Neural progenitor cell (in vitro differentiated cells): ENCODE results near the gene ABL1. TPM values are rescaled to one million over a fixed set of nuclear protein-coding genes. Genes with fewer than 3 reads are reported as not detected.
A peak's percentile ranks its signal among the peaks of the same experiment; 100 is the strongest.

Experiments used
- DNase-seq: peaks from one replicate; pipeline ENCODE4 v3.0.0-alpha.2; 2016; ENCODE audit warnings: low spot score
- H2AFZ ChIP-seq: fragments of 200-600 bp; sonication (generic); replicated peaks from 2 replicates; pipeline ENCODE4 v1.6.1; 2016; ENCODE audit warnings: antibody characterized with exemption
- H3F3A ChIP-seq: fragments of 200-600 bp; sonication (generic); 2 replicates; pipeline ENCODE4 v1.6.1; 2016; ENCODE audit warnings: antibody characterized with exemption, low read depth
- H3K27ac ChIP-seq: fragments of 200-600 bp; sonication (generic); 2 replicates; pipeline ENCODE4 v1.5.1; 2016; ENCODE audit warnings: mild to moderate bottlenecking
- H3K27me3 ChIP-seq: fragments of 200-600 bp; sonication (generic); 2 replicates; pipeline ENCODE4 v1.6.1; 2016; ENCODE audit warnings: mild to moderate bottlenecking, moderate library complexity
- H3K36me3 ChIP-seq: fragments of 200-600 bp; sonication (generic); 2 replicates; pipeline ENCODE4 v1.5.1; 2016
- H3K4me1 ChIP-seq: fragments of 200-600 bp; sonication (generic); 2 replicates; pipeline ENCODE4 v1.6.1; 2016; ENCODE audit warnings: mixed run types
- H3K4me2 ChIP-seq: fragments of 200-600 bp; sonication (generic); 2 replicates; pipeline ENCODE4 v1.6.1; 2016
- H3K4me3 ChIP-seq: fragments of 200-600 bp; sonication (generic); 2 replicates; pipeline ENCODE4 v1.5.1; 2016
- H3K79me2 ChIP-seq: fragments of 200-600 bp; sonication (generic); 2 replicates; pipeline ENCODE4 v1.6.1; 2016; ENCODE audit warnings: low read depth
- H3K9ac ChIP-seq: fragments of 200-600 bp; sonication (generic); 2 replicates; pipeline ENCODE4 v1.6.1; 2016
- H3K9me3 ChIP-seq: fragments of 200-600 bp; sonication (generic); 2 replicates; pipeline ENCODE4 v1.5.1; 2016; ENCODE audit warnings: low read depth
- H4K20me1 ChIP-seq: fragments of 200-600 bp; sonication (generic); 2 replicates; pipeline ENCODE4 v1.6.1; 2016; ENCODE audit warnings: low read depth
- H3K27ac Mint-ChIP-seq: 3 replicates; pipeline ENCODE4 v1.8.0; 2021; ENCODE audit warnings: mixed read lengths
- H3K27me3 Mint-ChIP-seq: 2 replicates; pipeline ENCODE4 v1.8.0; 2022; ENCODE audit warnings: low read depth, mild to moderate bottlenecking, inconsistent platforms, moderate library complexity, mixed read lengths; ENCODE audit not compliant: insufficient read depth
- H3K36me3 Mint-ChIP-seq: 3 replicates; pipeline ENCODE4 v1.8.0; 2021; ENCODE audit warnings: mixed read lengths
- H3K4me1 Mint-ChIP-seq: 3 replicates; pipeline ENCODE4 v1.8.0; 2021; ENCODE audit warnings: mixed read lengths
- H3K4me3 Mint-ChIP-seq: 3 replicates; pipeline ENCODE4 v1.8.0; 2021; ENCODE audit warnings: mild to moderate bottlenecking, moderate library complexity, mixed read lengths
- H3K9me3 Mint-ChIP-seq: 3 replicates; pipeline ENCODE4 v1.8.0; 2020; ENCODE audit warnings: mixed read lengths
- EZH2 ChIP-seq: fragments of 200-600 bp; sonication (generic); IDR thresholded peaks from 2 replicates; pipeline ENCODE4 v1.6.1; 2017; ENCODE audit warnings: antibody characterized with exemption, mild to moderate bottlenecking, moderate library complexity
- EZH2phosphoT487 ChIP-seq: fragments of 200-600 bp; sonication (generic); IDR thresholded peaks from 2 replicates; pipeline ENCODE4 v1.6.1; 2017; ENCODE audit warnings: antibody characterized with exemption
- total RNA-seq: library from RNA; depleted of rRNA; stranded (reverse); fragments of >200 nt; gene quantifications from 2 replicates; pipeline ENCODE4 v1.2.3, GENCODE V29; 2015; ENCODE audit warnings: low replicate concordance
- TF ChIP-seq, protein P1 (sequence below): fragments of 200-600 bp; sonication (generic); IDR thresholded peaks from 2 replicates; pipeline ENCODE4 v1.5.1; 2017; ENCODE audit warnings: antibody characterized with exemption, mild to moderate bottlenecking

ABL1 gene
- total RNA-seq, 1 donor from 2014 or later: 38.4 TPM

- H4K20me1 ChIP-seq: peaks cover 42% of the 10 kb centered on the region
- H3K9me3 ChIP-seq: no peaks in the 10 kb centered on the region
- H3K27me3 ChIP-seq: peaks cover 51% of the 10 kb centered on the region
- Mint-ChIP-seq H3K36me3 (no peaks in the 10 kb centered on the region), H3K9me3 (peaks cover 3% of the 10 kb centered on the region), H3K27me3 (peaks cover 42% of the 10 kb centered on the region), H3K4me3 (peak overlapping the region; percentile 64), H3K4me1 (peaks cover 49% of the 10 kb centered on the region), H3K27ac (no peak overlapping the region)
- no peak overlapping the region for H2AFZ ChIP-seq
- no peak overlapping the region for H3K9ac ChIP-seq
- H3K36me3 ChIP-seq: no peaks in the 10 kb centered on the region
- H3K79me2 ChIP-seq: no peaks in the 10 kb centered on the region
- no peak overlapping the region for H3K4me3 ChIP-seq
- peaks cover 73% of the 10 kb centered on the region for H3F3A ChIP-seq
- peak overlapping the region; percentile 58 for H3K4me2 ChIP-seq
- H3K27ac ChIP-seq: no peak overlapping the region
- TF ChIP-seq, protein P1, sequence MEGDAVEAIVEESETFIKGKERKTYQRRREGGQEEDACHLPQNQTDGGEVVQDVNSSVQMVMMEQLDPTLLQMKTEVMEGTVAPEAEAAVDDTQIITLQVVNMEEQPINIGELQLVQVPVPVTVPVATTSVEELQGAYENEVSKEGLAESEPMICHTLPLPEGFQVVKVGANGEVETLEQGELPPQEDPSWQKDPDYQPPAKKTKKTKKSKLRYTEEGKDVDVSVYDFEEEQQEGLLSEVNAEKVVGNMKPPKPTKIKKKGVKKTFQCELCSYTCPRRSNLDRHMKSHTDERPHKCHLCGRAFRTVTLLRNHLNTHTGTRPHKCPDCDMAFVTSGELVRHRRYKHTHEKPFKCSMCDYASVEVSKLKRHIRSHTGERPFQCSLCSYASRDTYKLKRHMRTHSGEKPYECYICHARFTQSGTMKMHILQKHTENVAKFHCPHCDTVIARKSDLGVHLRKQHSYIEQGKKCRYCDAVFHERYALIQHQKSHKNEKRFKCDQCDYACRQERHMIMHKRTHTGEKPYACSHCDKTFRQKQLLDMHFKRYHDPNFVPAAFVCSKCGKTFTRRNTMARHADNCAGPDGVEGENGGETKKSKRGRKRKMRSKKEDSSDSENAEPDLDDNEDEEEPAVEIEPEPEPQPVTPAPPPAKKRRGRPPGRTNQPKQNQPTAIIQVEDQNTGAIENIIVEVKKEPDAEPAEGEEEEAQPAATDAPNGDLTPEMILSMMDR: no peak
- TF ChIP-seq EZH2 (no peak), EZH2phosphoT487 (no peak)
- DNase-seq: peak; percentile 93
- peaks cover 38% of the 10 kb centered on the region for H3K4me1 ChIP-seq
These were observed 101.4 kb downstream of the ABL1 start for GRCh38 chr9:130936285-130937117.

Other genes starting within 250 kb of the ABL1 start
- not detected in 2 replicates for gene PRDM12, start 170.7 kb upstream of the ABL1 start, total RNA-seq
- 59.1 and 75.5 TPM in 2 replicates for gene EXOSC2, start 141.5 kb upstream of the ABL1 start, total RNA-seq
- gene QRFP, start 61.6 kb downstream of the ABL1 start, total RNA-seq: not detected in 2 replicates
- 1.8 and 7.2 TPM in 2 replicates for gene FIBCD1, start 104.0 kb downstream of the ABL1 start, total RNA-seq
- gene LAMC3, start 173.9 kb downstream of the ABL1 start, total RNA-seq: 0.03 TPM in 1 of 2 replicates, not detected in the other